ENCODE measurements around the gene VSTM4.

Gene VSTM4

DNA sequence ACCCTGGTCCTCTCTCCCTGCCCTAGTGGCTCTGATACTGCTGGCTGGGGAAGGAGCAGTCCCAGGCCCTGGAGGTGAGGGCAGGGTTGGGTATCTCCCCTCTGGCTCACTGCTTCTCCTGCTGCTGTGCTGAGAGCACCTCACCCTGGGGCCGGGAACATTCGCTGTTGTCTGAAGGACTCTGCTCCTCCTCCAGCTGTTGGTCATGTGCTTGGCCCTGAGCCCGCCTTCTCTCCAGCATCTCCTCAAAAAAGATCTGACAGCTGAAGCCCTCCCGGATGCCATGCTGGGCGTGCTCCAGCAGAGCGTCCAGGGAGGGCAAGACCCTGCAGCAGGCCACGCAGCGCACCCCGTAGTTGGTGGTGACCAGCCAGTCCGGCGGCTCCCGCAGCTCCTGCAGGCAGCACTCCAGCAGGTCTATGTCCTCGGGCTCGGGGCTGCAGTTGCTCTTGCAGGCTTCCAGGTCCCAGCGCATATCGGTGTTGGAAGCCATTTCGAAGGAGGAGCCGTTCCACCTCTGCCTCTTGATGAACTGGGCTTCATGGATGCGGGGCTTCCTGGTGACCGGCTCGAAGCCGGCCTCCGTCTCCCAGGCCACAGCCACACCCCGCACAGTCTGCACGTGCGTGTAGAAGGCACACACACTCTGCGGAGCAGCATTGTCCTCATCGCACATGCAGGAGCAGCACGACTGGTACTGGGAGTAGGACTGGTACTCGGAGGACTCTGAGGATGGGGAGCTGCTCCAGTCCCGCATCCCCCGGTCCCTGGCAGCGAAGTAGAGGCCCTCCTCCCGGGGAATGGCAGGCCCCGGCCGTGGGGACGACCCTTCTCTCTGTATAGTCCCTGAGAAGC lies 16.4 kb upstream of the VSTM4 start:
- TF ChIP-seq EZH2phosphoT487 (IDR thresholded peaks at IDR 0.05; ENCODE audit: low read depth) (no peak), CTCF (IDR thresholded peaks at IDR 0.05; ENCODE audit: low read depth, low read length) (no peak)
- Histone ChIP-seq H3K36me3 (replicated peaks; ENCODE audit: low read depth, low read length) (no peaks in the 10 kb centered on the region), H3K4me2 (ENCODE audit: low read length) (no peak overlapping the region), H3K27ac (ENCODE audit: low read length) (no peak overlapping the region), H3K4me1 (ENCODE audit: low read length) (peaks cover 8% of the 10 kb centered on the region), H3K4me3 (ENCODE audit: low read length) (no peak overlapping the region), H4K20me1 (ENCODE audit: insufficient read depth, low read length) (no peaks in the 10 kb centered on the region), H3K27me3 (ENCODE audit: low read depth, low read length) (no peaks in the 10 kb centered on the region), H3K9ac (ENCODE audit: low read length) (no peak overlapping the region), H2AFZ (ENCODE audit: low read depth, low read length) (no peak overlapping the region), H3K79me2 (ENCODE audit: low read length) (no peaks in the 10 kb centered on the region), H3K9me3 (ENCODE audit: insufficient read depth, low read length) (no peaks in the 10 kb centered on the region)

DNA sequence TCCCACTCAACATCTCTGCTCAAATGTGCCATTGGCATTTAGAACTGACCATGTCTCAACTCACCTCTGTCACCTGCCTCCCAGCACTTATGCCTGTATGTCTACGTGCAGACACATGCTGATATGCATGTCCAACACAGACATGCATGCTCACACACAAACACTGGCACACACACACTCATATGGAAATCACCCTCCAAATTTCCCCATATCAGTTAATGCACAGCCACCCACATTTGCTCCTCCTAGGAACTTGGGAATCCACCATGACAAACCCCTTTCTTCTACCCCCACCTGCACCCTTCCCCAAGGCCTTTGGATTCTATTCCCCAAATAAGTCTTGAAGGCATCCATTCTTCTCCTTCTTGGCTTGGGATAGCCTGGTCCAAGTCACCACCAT lies 14.1 kb upstream of the VSTM4 start:
- Histone ChIP-seq H3K4me1 (ENCODE audit: low read length) (peaks cover 8% of the 10 kb centered on the region), H3K4me2 (ENCODE audit: low read length) (no peak overlapping the region), H3K27ac (ENCODE audit: low read length) (no peak overlapping the region), H3K9ac (ENCODE audit: low read length) (no peak overlapping the region), H4K20me1 (ENCODE audit: insufficient read depth, low read length) (no peaks in the 10 kb centered on the region), H3K4me3 (ENCODE audit: low read length) (no peak overlapping the region), H2AFZ (ENCODE audit: low read depth, low read length) (no peak overlapping the region), H3K27me3 (ENCODE audit: low read depth, low read length) (no peaks in the 10 kb centered on the region), H3K36me3 (replicated peaks; ENCODE audit: low read depth, low read length) (no peaks in the 10 kb centered on the region), H3K79me2 (ENCODE audit: low read length) (no peaks in the 10 kb centered on the region), H3K9me3 (ENCODE audit: insufficient read depth, low read length) (no peaks in the 10 kb centered on the region)
- no peak for TF ChIP-seq CTCF (IDR thresholded peaks at IDR 0.05; ENCODE audit: low read depth, low read length)
- TF ChIP-seq EZH2phosphoT487 (IDR thresholded peaks at IDR 0.05; ENCODE audit: low read depth) = no peak

DNA sequence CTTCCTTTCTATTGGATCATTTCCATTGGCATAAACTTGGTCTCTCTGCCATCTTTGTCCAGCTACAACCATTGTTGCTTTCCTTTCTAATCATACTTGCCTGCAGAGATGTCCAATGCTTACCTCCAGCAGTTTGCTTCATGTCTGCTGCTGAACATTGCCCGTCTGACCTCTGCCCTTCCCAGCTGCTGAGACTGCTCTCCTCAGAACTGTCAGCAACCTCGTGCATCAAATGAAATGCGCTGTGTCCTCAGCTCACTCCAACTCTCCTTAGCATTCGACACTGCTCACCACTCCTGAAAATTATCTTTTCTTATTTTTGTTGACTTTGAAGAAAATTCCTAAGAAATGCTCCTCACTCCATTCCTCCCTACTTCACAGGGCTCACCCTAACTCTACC lies 13.5 kb upstream of the VSTM4 start:
- peaks cover 6% of the 10 kb centered on the region; the same call in 1 of the 2 replicates for H3K4me1 ChIP-seq (ENCODE audit: low read length)
- TF ChIP-seq EZH2phosphoT487 (IDR thresholded peaks at IDR 0.05; ENCODE audit: low read depth) = no peak
- TF ChIP-seq CTCF (IDR thresholded peaks at IDR 0.05; ENCODE audit: low read depth, low read length) = no peak
- no peaks in the 10 kb centered on the region for H3K9me3 ChIP-seq (ENCODE audit: insufficient read depth, low read length)
- no peaks in the 10 kb centered on the region for H3K27me3 ChIP-seq (ENCODE audit: low read depth, low read length)
- H3K4me3 ChIP-seq (ENCODE audit: low read length) = no peak overlapping the region
- H3K36me3 ChIP-seq (replicated peaks; ENCODE audit: low read depth, low read length) = no peaks in the 10 kb centered on the region
- no peak overlapping the region for H2AFZ ChIP-seq (ENCODE audit: low read depth, low read length)
- H3K4me2 ChIP-seq (ENCODE audit: low read length) = no peak overlapping the region
- H4K20me1 ChIP-seq (ENCODE audit: insufficient read depth, low read length) = no peaks in the 10 kb centered on the region
- H3K27ac ChIP-seq (ENCODE audit: low read length) = no peak overlapping the region
- no peaks in the 10 kb centered on the region for H3K79me2 ChIP-seq (ENCODE audit: low read length)
- no peak overlapping the region for H3K9ac ChIP-seq (ENCODE audit: low read length)

DNA sequence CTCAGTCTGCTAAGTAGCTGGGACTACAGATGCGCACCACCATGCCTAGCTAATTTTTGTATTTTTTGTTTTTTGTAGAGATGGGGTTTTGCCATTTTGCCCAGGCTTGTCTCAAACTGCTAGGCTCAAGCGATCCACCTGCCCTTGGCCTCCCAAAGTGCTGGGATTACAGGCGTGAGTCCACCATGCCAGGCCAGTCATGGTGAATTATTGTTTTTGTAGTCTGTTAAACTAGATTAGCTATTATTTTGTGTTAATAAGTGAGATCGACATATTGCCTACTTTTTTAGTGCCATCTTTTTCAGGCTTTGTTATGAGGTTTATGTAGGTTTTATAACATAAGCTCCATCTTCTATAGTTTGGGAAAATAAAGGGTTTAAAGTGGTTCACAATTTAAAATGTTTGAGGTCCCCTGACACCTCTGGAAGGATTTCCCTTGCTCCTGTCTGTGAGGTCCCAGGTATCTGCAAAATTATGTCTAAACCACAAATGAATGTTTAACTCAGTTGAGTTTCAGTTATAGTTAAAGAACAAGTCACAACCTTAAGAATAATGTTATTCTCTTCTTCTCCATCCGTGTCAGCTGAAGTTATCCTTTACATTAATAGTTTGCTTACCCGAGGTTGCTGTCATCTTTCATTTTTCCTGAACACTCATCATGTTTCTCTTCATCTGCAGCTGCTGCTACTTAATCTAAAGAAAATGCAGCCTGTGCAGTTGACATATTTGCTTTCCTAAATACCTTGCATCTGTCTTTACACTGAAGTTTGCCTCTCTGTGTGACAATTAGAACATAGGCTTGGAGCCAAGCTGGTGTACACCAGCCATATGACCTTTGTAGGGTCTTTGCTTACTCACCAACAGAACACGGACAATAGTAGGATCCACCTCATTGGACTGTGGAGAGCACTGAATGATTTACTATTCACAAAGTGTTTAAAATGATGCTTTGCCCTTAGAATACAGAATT lies 8.9 kb upstream of the VSTM4 start:
- Histone ChIP-seq H3K4me3 (ENCODE audit: low read length) (no peak overlapping the region), H3K27ac (ENCODE audit: low read length) (no peak overlapping the region), H3K4me2 (ENCODE audit: low read length) (no peak overlapping the region), H3K79me2 (ENCODE audit: low read length) (no peaks in the 10 kb centered on the region), H2AFZ (ENCODE audit: low read depth, low read length) (no peak overlapping the region), H3K36me3 (replicated peaks; ENCODE audit: low read depth, low read length) (no peaks in the 10 kb centered on the region), H3K9ac (ENCODE audit: low read length) (no peak overlapping the region), H3K4me1 (ENCODE audit: low read length) (peaks cover 6% of the 10 kb centered on the region; the same call in 1 of the 2 replicates), H3K27me3 (ENCODE audit: low read depth, low read length) (no peaks in the 10 kb centered on the region), H3K9me3 (ENCODE audit: insufficient read depth, low read length) (no peaks in the 10 kb centered on the region), H4K20me1 (ENCODE audit: insufficient read depth, low read length) (no peaks in the 10 kb centered on the region)
- no peak for TF ChIP-seq CTCF (IDR thresholded peaks at IDR 0.05; ENCODE audit: low read depth, low read length)
- TF ChIP-seq EZH2phosphoT487 (IDR thresholded peaks at IDR 0.05; ENCODE audit: low read depth) = no peak

Measured in OCI-LY3 (cell line).